BJ (cell line): ENCODE results near the gene HBM. TPM values are rescaled to one million over a fixed set of nuclear protein-coding genes. Genes with fewer than 3 reads are reported as not detected.

ENCODE experiments used
- CTCF ChIA-PET: fragments of 350-600 bp; formaldehyde crosslinking; extraction: SDS; loops from one replicate; lab custom pipeline; 2021; ENCODE audit warnings: antibody characterized with exemption, inconsistent platforms; lab: Yijun Ruan, JAX
- POLR2A ChIA-PET: fragments of 300-600 bp; sonication (Branson Sonifier 250); formaldehyde crosslinking; extraction: SDS; loops from one replicate; lab custom pipeline; 2021; ENCODE audit warnings: antibody characterized with exemption; lab: Charles Lee
- DNase-seq: peaks from one replicate; pipeline ENCODE4 v3.0.0-alpha.2; 2011; ENCODE audit warnings: low read depth
- H3K27me3 ChIP-seq: 2 replicates; pipeline ENCODE4 v1.6.0; 2011; ENCODE audit warnings: low read length; ENCODE audit not compliant: control insufficient read depth, insufficient read depth
- H3K36me3 ChIP-seq: 2 replicates; pipeline ENCODE4 v1.5.1; 2011; ENCODE audit warnings: low read length; ENCODE audit not compliant: control insufficient read depth, insufficient read depth
- H3K4me3 ChIP-seq: 2 replicates; pipeline ENCODE4 v1.5.1; 2011; ENCODE audit warnings: low read depth, mild to moderate bottlenecking, control low read depth, low read length
- polyA plus RNA-seq: library from polyadenylated mRNA; depleted of rRNA; stranded (reverse); fragments of >200 nt; gene quantifications from 2 replicates; pipeline ENCODE4 v1.2.3, GENCODE V29; 2011
- TF ChIP-seq, protein P1 (sequence below): IDR thresholded peaks from 2 replicates; pipeline ENCODE4 v1.5.1; 2011; ENCODE audit warnings: low read depth, mild to moderate bottlenecking, control low read depth, inconsistent platforms, low read length, moderate library complexity; ENCODE audit not compliant: insufficient read depth

HBM gene
- polyA plus RNA-seq, 1 experiment: not detected

DNA sequence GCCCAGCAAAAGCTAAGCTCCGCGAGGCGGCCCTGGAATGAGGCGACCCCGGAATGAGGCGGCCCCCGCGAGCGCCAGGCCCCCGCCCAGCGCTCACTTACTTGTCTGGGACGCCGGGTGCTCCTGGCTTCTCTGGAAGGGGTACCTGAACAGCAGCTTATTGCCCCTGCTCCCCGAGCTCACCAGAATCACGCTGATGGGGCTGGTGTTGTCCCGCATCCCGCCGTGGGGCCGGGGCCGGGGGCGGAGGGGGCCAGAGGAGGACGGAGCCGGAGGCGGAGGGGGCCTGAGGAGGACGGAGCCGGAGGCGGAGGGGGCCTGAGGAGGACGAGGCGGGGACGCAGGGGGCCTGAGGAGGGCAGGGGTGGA is 27.7 kb upstream of the HBM start:
- ChIA-PET POLR2A (no interaction called here), CTCF (interaction anchor here (0.9 kb wide), 1 partner anchor 26 kb away, joined by 3 read pairs; no protein-coding TSS in a partner anchor)
- Histone ChIP-seq H3K4me3 (peak overlapping the region; percentile 85), H3K27me3 (no peaks in the 10 kb centered on the region), H3K36me3 (no peaks in the 10 kb centered on the region)
- TF ChIP-seq, protein P1, sequence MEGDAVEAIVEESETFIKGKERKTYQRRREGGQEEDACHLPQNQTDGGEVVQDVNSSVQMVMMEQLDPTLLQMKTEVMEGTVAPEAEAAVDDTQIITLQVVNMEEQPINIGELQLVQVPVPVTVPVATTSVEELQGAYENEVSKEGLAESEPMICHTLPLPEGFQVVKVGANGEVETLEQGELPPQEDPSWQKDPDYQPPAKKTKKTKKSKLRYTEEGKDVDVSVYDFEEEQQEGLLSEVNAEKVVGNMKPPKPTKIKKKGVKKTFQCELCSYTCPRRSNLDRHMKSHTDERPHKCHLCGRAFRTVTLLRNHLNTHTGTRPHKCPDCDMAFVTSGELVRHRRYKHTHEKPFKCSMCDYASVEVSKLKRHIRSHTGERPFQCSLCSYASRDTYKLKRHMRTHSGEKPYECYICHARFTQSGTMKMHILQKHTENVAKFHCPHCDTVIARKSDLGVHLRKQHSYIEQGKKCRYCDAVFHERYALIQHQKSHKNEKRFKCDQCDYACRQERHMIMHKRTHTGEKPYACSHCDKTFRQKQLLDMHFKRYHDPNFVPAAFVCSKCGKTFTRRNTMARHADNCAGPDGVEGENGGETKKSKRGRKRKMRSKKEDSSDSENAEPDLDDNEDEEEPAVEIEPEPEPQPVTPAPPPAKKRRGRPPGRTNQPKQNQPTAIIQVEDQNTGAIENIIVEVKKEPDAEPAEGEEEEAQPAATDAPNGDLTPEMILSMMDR: no peak
- DNase-seq: no peak

DNA sequence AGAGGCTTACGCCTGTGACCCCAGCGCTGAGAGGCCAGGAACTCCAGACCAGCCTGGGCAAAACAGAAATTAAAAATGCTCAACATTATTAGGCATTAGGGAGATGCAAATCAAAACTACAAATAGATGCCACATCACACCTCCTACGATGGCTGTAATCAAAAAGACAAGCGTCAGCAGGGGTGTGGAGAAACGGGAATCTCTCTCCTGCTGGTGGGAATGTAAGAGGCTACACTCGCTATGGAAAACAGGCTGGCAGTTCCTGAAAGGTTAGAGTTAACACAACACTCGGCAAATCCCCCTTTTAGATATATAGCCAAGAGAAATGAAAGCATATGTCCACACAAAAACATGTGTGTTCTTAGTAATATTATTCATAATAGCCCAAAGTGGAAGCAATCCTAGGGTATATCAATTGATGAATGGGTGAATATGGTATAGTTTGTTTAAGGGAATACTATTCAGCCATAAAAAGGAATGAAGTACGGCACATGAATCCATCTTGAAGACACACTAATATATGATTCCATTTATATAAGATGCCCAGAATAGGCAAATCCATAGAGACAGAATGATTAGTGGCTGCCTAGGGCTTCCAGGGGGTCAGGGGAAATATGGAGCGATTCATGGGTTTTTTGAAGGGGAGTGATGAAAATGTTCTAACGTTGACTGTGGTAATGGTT is 25.5 kb upstream of the HBM start:
- TF ChIP-seq, protein P1: no peak
- ChIA-PET CTCF (interaction anchor here (1.4 kb wide), 1 partner anchor 23 kb away, joined by 3 read pairs; no protein-coding TSS in a partner anchor), POLR2A (no interaction called here)
- no peak overlapping the region for H3K4me3 ChIP-seq
- no peaks in the 10 kb centered on the region for H3K36me3 ChIP-seq
- DNase-seq: no peak
- H3K27me3 ChIP-seq: no peaks in the 10 kb centered on the region

DNA sequence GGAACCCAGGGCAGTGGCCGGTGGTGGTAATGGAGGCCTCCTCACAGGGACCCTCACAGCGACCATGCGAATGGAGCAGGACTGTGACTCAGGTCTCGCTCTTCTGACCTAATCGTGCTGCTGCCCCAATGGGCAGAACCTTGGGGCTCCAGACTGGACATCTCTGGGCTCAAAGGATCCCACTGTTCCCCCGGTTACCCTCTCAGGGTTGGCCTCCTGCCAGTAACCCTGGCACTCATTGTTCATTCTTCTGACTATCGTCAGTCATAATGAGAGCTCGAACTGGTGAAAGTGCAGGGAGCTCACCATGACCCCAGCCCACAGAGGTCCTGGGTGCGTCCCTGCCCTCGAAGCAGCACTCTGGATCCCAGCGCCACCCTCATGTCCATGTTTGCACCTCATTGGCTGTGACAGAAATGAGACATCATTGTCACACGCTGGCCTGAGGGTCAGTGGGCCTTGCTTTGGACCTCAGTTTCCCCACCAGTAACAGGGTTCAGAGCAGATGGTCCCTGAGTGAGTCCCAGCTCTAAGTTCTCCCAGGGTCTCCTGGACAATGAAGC is 23.3 kb upstream of the HBM start:
- Histone ChIP-seq H3K27me3 (no peaks in the 10 kb centered on the region), H3K4me3 (no peak overlapping the region), H3K36me3 (no peaks in the 10 kb centered on the region)
- TF ChIP-seq, protein P1: no peak
- no peak for DNase-seq
- POLR2A ChIA-PET: no interaction called here
- CTCF ChIA-PET: interaction anchor here (1.3 kb wide), 1 partner anchor 35 kb away, joined by 4 read pairs; no protein-coding TSS in a partner anchor

- H3K27me3 ChIP-seq: no peaks in the 10 kb centered on the region
- no peaks in the 10 kb centered on the region for H3K36me3 ChIP-seq
- no peak for DNase-seq
- H3K4me3 ChIP-seq: no peak overlapping the region
- TF ChIP-seq, protein P1: no peak
- ChIA-PET CTCF (interaction anchor here (1.3 kb wide), 1 partner anchor 36 kb away, joined by 4 read pairs; no protein-coding TSS in a partner anchor), POLR2A (no interaction called here)
Measured at GRCh38 chr16:143047-143446, 22.7 kb upstream of the HBM start.

- no peak overlapping the region for H3K4me3 ChIP-seq
- H3K36me3 ChIP-seq: no peaks in the 10 kb centered on the region
- POLR2A ChIA-PET: no interaction called here
- no peak for DNase-seq
- TF ChIP-seq, protein P1: no peak
- no peaks in the 10 kb centered on the region for H3K27me3 ChIP-seq
- CTCF ChIA-PET: interaction anchor here (1.0 to 1.3 kb wide), 2 partner anchors 36 to 37 kb away, joined by 4 read pairs; partner anchors contain the start of gene HBQ1
Measured at GRCh38 chr16:143456-143855, 22.3 kb upstream of the HBM start.
